IPS-NIHi11 (cell line): ENCODE results near the gene RASAL1.
A peak's percentile ranks its signal among the peaks of the same experiment; 100 is the strongest.
"Not testable (repeated sequence)": the region's sequence is repeated elsewhere in the genome, so short reads cannot be mapped to it uniquely, and the experiment has no call there.

Experiments used
- DNase-seq: peaks from one replicate; pipeline ENCODE4 v3.0.0; 2012; ENCODE audit warnings: mixed read lengths, low spot score

Gene RASAL1

GRCh38 chr12:113161415-113162016, 26.0 kb upstream of the RASAL1 start:
- DNase-seq: peak; percentile 94

GRCh38 chr12:113159937-113160336, 24.4 kb upstream of the RASAL1 start:
- DNase-seq: no peak

GRCh38 chr12:113158439-113159203, 23.1 kb upstream of the RASAL1 start:
- DNase-seq: no peak

GRCh38 chr12:113157218-113157859, 21.8 kb upstream of the RASAL1 start:
- DNase-seq: no peak

GRCh38 chr12:113155646-113156045, 20.1 kb upstream of the RASAL1 start:
- DNase-seq: no peak

GRCh38 chr12:113155060-113155459, 19.5 kb upstream of the RASAL1 start:
- no peak for DNase-seq

GRCh38 chr12:113154351-113154973, 18.9 kb upstream of the RASAL1 start:
- peak; percentile 62 for DNase-seq

- peak; percentile 88 for DNase-seq
Observed at GRCh38 chr12:113152835-113153814, 17.6 kb upstream of the RASAL1 start.

- DNase-seq: peak; percentile 40
Observed at GRCh38 chr12:113152196-113152834, 16.8 kb upstream of the RASAL1 start.

- DNase-seq: no peak
Observed at GRCh38 chr12:113151655-113152054, 16.1 kb upstream of the RASAL1 start.

- DNase-seq: peak; percentile 91
Observed at GRCh38 chr12:113149361-113150150, 14.0 kb upstream of the RASAL1 start, which contains the start of gene CFAP73. Gene CFAP73 (plus strand): TSS chr12:113149724. CDS start chr12:113149858, 134 bp downstream.

- no peak for DNase-seq
Observed at GRCh38 chr12:113146999-113147398, 11.4 kb upstream of the RASAL1 start.

GRCh38 chr12:113145720-113146551, 10.4 kb upstream of the RASAL1 start:
- DNase-seq: no peak

GRCh38 chr12:113144806-113145205, 9.2 kb upstream of the RASAL1 start:
- DNase-seq: no peak

GRCh38 chr12:113143959-113144358, 8.4 kb upstream of the RASAL1 start:
- DNase-seq: no peak

GRCh38 chr12:113142886-113143332, 7.3 kb upstream of the RASAL1 start:
- no peak for DNase-seq

GRCh38 chr12:113142173-113142885, 6.8 kb upstream of the RASAL1 start:
- no peak for DNase-seq

GRCh38 chr12:113141716-113142115, 6.2 kb upstream of the RASAL1 start:
- DNase-seq: not testable (repeated sequence)
